WTC11 (cell line): ENCODE measurements around the gene PLAC8. TPM values are rescaled to one million over a fixed set of nuclear protein-coding genes. Genes with fewer than 3 reads are reported as not detected.

Experiments used
- ATAC-seq: fragments of 200-7000 bp; cut with Tn5 transposase; 2 replicates; pipeline ENCODE4 v1.10.0; 2021; ENCODE audit warnings: mild to moderate bottlenecking, moderate library complexity
- CTCF ChIA-PET: fragments of 300-600 bp; sonication (Branson Sonifier 250); formaldehyde crosslinking; loops from one replicate; lab custom pipeline; 2021; ENCODE audit warnings: antibody characterized with exemption; lab: Charles Lee
- POLR2A ChIA-PET: fragments of 350-600 bp; sonication (Branson Sonifier 250); formaldehyde crosslinking; loops from one replicate; lab custom pipeline; 2021; ENCODE audit warnings: antibody characterized with exemption; lab: Charles Lee
- DNase-seq: peaks from one replicate; pipeline ENCODE4 v3.0.0; 2021; ENCODE audit warnings: low spot score
- H3K27ac Mint-ChIP-seq: 2 replicates; pipeline ENCODE4 v1.8.0; 2021; ENCODE audit warnings: mixed read lengths
- H3K27me3 Mint-ChIP-seq: 2 replicates; pipeline ENCODE4 v1.8.0; 2021; ENCODE audit warnings: low read depth, mild to moderate bottlenecking, moderate library complexity, mixed read lengths
- H3K36me3 Mint-ChIP-seq: 2 replicates; pipeline ENCODE4 v1.8.0; 2021; ENCODE audit warnings: mixed read lengths
- H3K4me1 Mint-ChIP-seq: 2 replicates; pipeline ENCODE4 v1.8.0; 2022; ENCODE audit warnings: mixed read lengths
- H3K4me3 Mint-ChIP-seq: 2 replicates; pipeline ENCODE4 v1.8.0; 2021; ENCODE audit warnings: mild to moderate bottlenecking, moderate library complexity, mixed read lengths
- H3K9me3 Mint-ChIP-seq: 2 replicates; pipeline ENCODE4 v1.8.0; 2021; ENCODE audit warnings: mixed read lengths
- CREB1 ChIP-seq: sonication (generic); formaldehyde crosslinking; IDR thresholded peaks from 2 replicates; pipeline ENCODE4 v1.8.0; 2023; ENCODE audit warnings: mild to moderate bottlenecking, missing genetic modification reagents
- E2F5 ChIP-seq: sonication (generic); formaldehyde crosslinking; IDR thresholded peaks from 2 replicates; pipeline ENCODE4 v1.8.1; 2022; ENCODE audit warnings: mild to moderate bottlenecking, moderate library complexity, missing genetic modification reagents
- FOXJ3 ChIP-seq: sonication (generic); formaldehyde crosslinking; IDR thresholded peaks from 2 replicates; pipeline ENCODE4 v1.9.0; 2021; ENCODE audit warnings: missing genetic modification reagents, mild to moderate bottlenecking, borderline replicate concordance
- GRHL2 ChIP-seq: fragments of 250-450 bp; sonication (Bioruptor Pico); IDR thresholded peaks from 2 replicates; pipeline ENCODE4 v1.8.0; 2022; ENCODE audit warnings: mild to moderate bottlenecking, moderate library complexity; ENCODE audit not compliant: insufficient replicate concordance, severe bottlenecking
- HMGA2 ChIP-seq: fragments of 250-450 bp; sonication (Bioruptor Pico); IDR thresholded peaks from 2 replicates; pipeline ENCODE4 v1.4.0; 2021; ENCODE audit warnings: mild to moderate bottlenecking, moderate library complexity
- MXD4 ChIP-seq: fragments of 250-450 bp; sonication (Bioruptor Pico); IDR thresholded peaks from 2 replicates; pipeline ENCODE4 v1.8.0; 2021; ENCODE audit warnings: mild to moderate bottlenecking, moderate library complexity, borderline replicate concordance
- NR1H2 ChIP-seq: sonication (generic); formaldehyde crosslinking; IDR thresholded peaks from 2 replicates; pipeline ENCODE4 v1.9.0; 2021; ENCODE audit warnings: mild to moderate bottlenecking, moderate library complexity, missing genetic modification reagents
- PRDM15 ChIP-seq: sonication (generic); formaldehyde crosslinking; IDR thresholded peaks from 2 replicates; pipeline ENCODE4 v1.8.0; 2022; ENCODE audit warnings: missing genetic modification reagents
- PREB ChIP-seq: sonication (generic); formaldehyde crosslinking; IDR thresholded peaks from 2 replicates; pipeline ENCODE4 v1.8.1; 2022; ENCODE audit warnings: mild to moderate bottlenecking, missing genetic modification reagents, moderate library complexity, borderline replicate concordance
- PRRX2 ChIP-seq: fragments of 250-450 bp; sonication (Bioruptor Pico); IDR thresholded peaks from 2 replicates; pipeline ENCODE4 v1.8.0; 2021; ENCODE audit warnings: mild to moderate bottlenecking
- RELA ChIP-seq: sonication (generic); formaldehyde crosslinking; IDR thresholded peaks from 2 replicates; pipeline ENCODE4 v1.8.1; 2022; ENCODE audit warnings: missing genetic modification reagents, mild to moderate bottlenecking, borderline replicate concordance
- SMAD3 ChIP-seq: sonication (generic); formaldehyde crosslinking; IDR thresholded peaks from 2 replicates; pipeline ENCODE4 v1.8.0; 2022; ENCODE audit warnings: missing genetic modification reagents, mild to moderate bottlenecking, borderline replicate concordance
- SOX15 ChIP-seq: fragments of 250-450 bp; sonication (Bioruptor Pico); IDR thresholded peaks from 2 replicates; pipeline ENCODE4 v1.9.0; 2021; ENCODE audit warnings: mild to moderate bottlenecking
- TCF7 ChIP-seq: sonication (generic); formaldehyde crosslinking; IDR thresholded peaks from 2 replicates; pipeline ENCODE4 v1.8.0; 2022; ENCODE audit warnings: mild to moderate bottlenecking, low read depth, missing genetic modification reagents, moderate library complexity
- TP53 ChIP-seq: sonication (generic); formaldehyde crosslinking; IDR thresholded peaks from 2 replicates; pipeline ENCODE4 v1.8.1; 2023; ENCODE audit warnings: mild to moderate bottlenecking, missing genetic modification reagents
- ZNF232 ChIP-seq: sonication (generic); formaldehyde crosslinking; IDR thresholded peaks from 2 replicates; pipeline ENCODE4 v1.8.0; 2022; ENCODE audit warnings: mild to moderate bottlenecking, missing genetic modification reagents
- ZNF263 ChIP-seq: sonication (generic); formaldehyde crosslinking; IDR thresholded peaks from 2 replicates; pipeline ENCODE4 v1.8.1; 2022; ENCODE audit warnings: low read depth, mild to moderate bottlenecking, moderate library complexity, missing genetic modification reagents
- ZNF396 ChIP-seq: fragments of 250-450 bp; sonication (Bioruptor Pico); IDR thresholded peaks from 2 replicates; pipeline ENCODE4 v1.8.0; 2021; ENCODE audit warnings: mild to moderate bottlenecking, moderate library complexity, borderline replicate concordance
- ZNF671 ChIP-seq: fragments of 250-450 bp; sonication (Bioruptor Pico); IDR thresholded peaks from 2 replicates; pipeline ENCODE4 v1.8.0; 2021; ENCODE audit warnings: mild to moderate bottlenecking
- ZSCAN18 ChIP-seq: fragments of 250-450 bp; sonication (Bioruptor Pico); IDR thresholded peaks from 2 replicates; pipeline ENCODE4 v2.1.2; 2022; ENCODE audit warnings: mild to moderate bottlenecking, moderate library complexity
- total RNA-seq: library from RNA; stranded (reverse); gene quantifications from 3 replicates; pipeline ENCODE4 v1.2.3, GENCODE V29; 2021
- TF ChIP-seq, protein P1 (sequence below): sonication (generic); formaldehyde crosslinking; IDR thresholded peaks from 2 replicates; pipeline ENCODE4 v1.8.1; 2023; ENCODE audit warnings: mild to moderate bottlenecking, missing genetic modification reagents
- TF ChIP-seq, protein P2 (sequence below): sonication (generic); formaldehyde crosslinking; IDR thresholded peaks from 2 replicates; pipeline ENCODE4 v1.8.1; 2022; ENCODE audit warnings: low read depth, mild to moderate bottlenecking, moderate library complexity, missing genetic modification reagents, borderline replicate concordance

The PLAC8 gene
- total RNA-seq, 1 experiment from 2014 or later = 1.6 TPM

GRCh38 chr4:83121246-83121645 lies 6.7 kb upstream of the PLAC8 start:
- no peak overlapping the region for H3K27ac Mint-ChIP-seq
- CTCF ChIA-PET = no interaction called here
- ATAC-seq (no peak), DNase-seq (no peak)
- TF ChIP-seq PREB (no peak), PRRX2 (CRISPR knock-in tag) (no peak), TP53 (CRISPR knock-in tag) (no peak), ZSCAN18 (no peak), HMGA2 (CRISPR knock-in tag) (no peak), ZNF671 (CRISPR knock-in tag) (no peak), RELA (CRISPR knock-in tag) (no peak), SMAD3 (CRISPR knock-in tag) (no peak), PRDM15 (CRISPR knock-in tag) (no peak), TCF7 (CRISPR knock-in tag) (no peak), SOX15 (CRISPR knock-in tag) (no peak), ZNF263 (CRISPR knock-in tag) (no peak), E2F5 (no peak)
- TF ChIP-seq, protein P1, sequence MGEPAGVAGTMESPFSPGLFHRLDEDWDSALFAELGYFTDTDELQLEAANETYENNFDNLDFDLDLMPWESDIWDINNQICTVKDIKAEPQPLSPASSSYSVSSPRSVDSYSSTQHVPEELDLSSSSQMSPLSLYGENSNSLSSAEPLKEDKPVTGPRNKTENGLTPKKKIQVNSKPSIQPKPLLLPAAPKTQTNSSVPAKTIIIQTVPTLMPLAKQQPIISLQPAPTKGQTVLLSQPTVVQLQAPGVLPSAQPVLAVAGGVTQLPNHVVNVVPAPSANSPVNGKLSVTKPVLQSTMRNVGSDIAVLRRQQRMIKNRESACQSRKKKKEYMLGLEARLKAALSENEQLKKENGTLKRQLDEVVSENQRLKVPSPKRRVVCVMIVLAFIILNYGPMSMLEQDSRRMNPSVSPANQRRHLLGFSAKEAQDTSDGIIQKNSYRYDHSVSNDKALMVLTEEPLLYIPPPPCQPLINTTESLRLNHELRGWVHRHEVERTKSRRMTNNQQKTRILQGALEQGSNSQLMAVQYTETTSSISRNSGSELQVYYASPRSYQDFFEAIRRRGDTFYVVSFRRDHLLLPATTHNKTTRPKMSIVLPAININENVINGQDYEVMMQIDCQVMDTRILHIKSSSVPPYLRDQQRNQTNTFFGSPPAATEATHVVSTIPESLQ (CRISPR knock-in tag) = no peak
- TF ChIP-seq, protein P2, sequence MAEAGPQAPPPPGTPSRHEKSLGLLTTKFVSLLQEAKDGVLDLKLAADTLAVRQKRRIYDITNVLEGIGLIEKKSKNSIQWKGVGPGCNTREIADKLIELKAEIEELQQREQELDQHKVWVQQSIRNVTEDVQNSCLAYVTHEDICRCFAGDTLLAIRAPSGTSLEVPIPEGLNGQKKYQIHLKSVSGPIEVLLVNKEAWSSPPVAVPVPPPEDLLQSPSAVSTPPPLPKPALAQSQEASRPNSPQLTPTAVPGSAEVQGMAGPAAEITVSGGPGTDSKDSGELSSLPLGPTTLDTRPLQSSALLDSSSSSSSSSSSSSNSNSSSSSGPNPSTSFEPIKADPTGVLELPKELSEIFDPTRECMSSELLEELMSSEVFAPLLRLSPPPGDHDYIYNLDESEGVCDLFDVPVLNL (CRISPR knock-in tag) = no peak
- H3K4me3 Mint-ChIP-seq = no peak overlapping the region
- peaks cover 19% of the 10 kb centered on the region for H3K9me3 Mint-ChIP-seq
- peaks cover 4% of the 10 kb centered on the region for H3K4me1 Mint-ChIP-seq
- H3K27me3 Mint-ChIP-seq = no peaks in the 10 kb centered on the region
- H3K36me3 Mint-ChIP-seq = peaks cover 9% of the 10 kb centered on the region
- POLR2A ChIA-PET = no interaction called here

GRCh38 chr4:83118869-83119268 lies 4.3 kb upstream of the PLAC8 start:
- DNase-seq (no peak), ATAC-seq (no peak)
- no peak overlapping the region for H3K27ac Mint-ChIP-seq
- CTCF ChIA-PET = interaction anchor here (1.2 kb wide), 1 partner anchor 9 kb away, joined by 4 read pairs; no protein-coding TSS in a partner anchor
- peaks cover 18% of the 10 kb centered on the region for H3K9me3 Mint-ChIP-seq
- H3K27me3 Mint-ChIP-seq = no peaks in the 10 kb centered on the region
- POLR2A ChIA-PET = interaction anchor here (0.6 kb wide), 1 partner anchor 31 kb away, joined by 4 read pairs; no protein-coding TSS in a partner anchor
- peaks cover 9% of the 10 kb centered on the region for H3K36me3 Mint-ChIP-seq
- H3K4me1 Mint-ChIP-seq = peaks cover 28% of the 10 kb centered on the region
- H3K4me3 Mint-ChIP-seq = no peak overlapping the region
- TF ChIP-seq CREB1 (CRISPR knock-in tag) (no peak), GRHL2 (no peak), RELA (CRISPR knock-in tag) (no peak), NR1H2 (CRISPR knock-in tag) (no peak), ZNF232 (no peak), FOXJ3 (CRISPR knock-in tag) (no peak), MXD4 (CRISPR knock-in tag) (no peak), ZNF396 (CRISPR knock-in tag) (no peak), PRRX2 (CRISPR knock-in tag) (no peak), ZSCAN18 (no peak)
